HCT116 (cell line): ENCODE measurements around the gene DIAPH3.

Source experiments
- ATF3 ChIP-seq: IDR thresholded peaks from 2 replicates; pipeline ENCODE4 v1.6.1; 2012
- CTCF ChIP-seq, 3 experiments: fragments of 200-600 bp in 1 of 3; sonication (generic) in 1 of 3; IDR thresholded peaks in 2 of 3; conservative IDR thresholded peaks in 1 of 3; 2 replicates each; pipeline ENCODE4 v1.5.1; 2012 to 2017; ENCODE audit warnings: low read depth in 2 of 3, low read length in 2 of 3, antibody characterized with exemption in 1 of 3, borderline replicate concordance in 1 of 3, control low read depth in 1 of 3, mild to moderate bottlenecking in 1 of 3, mixed read lengths in 1 of 3, mixed run types in 1 of 3, moderate library complexity in 1 of 3; ENCODE audit not compliant: insufficient read depth in 1 of 3
- ELF1 ChIP-seq: IDR thresholded peaks from 2 replicates; pipeline ENCODE4 v1.6.1; 2012; ENCODE audit warnings: low read depth, borderline replicate concordance
- EZH2 ChIP-seq: fragments of 200-600 bp; sonication (generic); IDR thresholded peaks from 2 replicates; pipeline ENCODE4 v1.6.1; 2017; ENCODE audit warnings: antibody characterized with exemption, mixed run types
- EZH2phosphoT487 ChIP-seq: fragments of 200-600 bp; IDR thresholded peaks from 2 replicates; pipeline ENCODE4 v1.6.1; 2018; ENCODE audit warnings: antibody characterized with exemption, borderline replicate concordance
- POLR2A ChIP-seq: IDR thresholded peaks from 2 replicates; pipeline ENCODE4 v1.7.0; 2011; ENCODE audit warnings: borderline replicate concordance; ENCODE audit not compliant: insufficient read depth, insufficient read length; ENCODE audit errors: extremely low read depth
- POLR2AphosphoS5 ChIP-seq: IDR thresholded peaks from 2 replicates; pipeline ENCODE4 v1.6.1; 2011; ENCODE audit warnings: mild to moderate bottlenecking, low read depth, low read length, moderate library complexity
- SP1 ChIP-seq: IDR thresholded peaks from 2 replicates; pipeline ENCODE4 v1.6.1; 2012; ENCODE audit warnings: low read depth
- SRF ChIP-seq: IDR thresholded peaks from 2 replicates; pipeline ENCODE4 v1.6.1; 2012; ENCODE audit warnings: low read depth
- TCF7L2 ChIP-seq: IDR thresholded peaks from 2 replicates; pipeline ENCODE4 v1.7.0; 2011; ENCODE audit warnings: borderline replicate concordance, inconsistent platforms; ENCODE audit not compliant: insufficient read depth, insufficient read length; ENCODE audit errors: extremely low read depth
- ZBTB33 ChIP-seq: IDR thresholded peaks from 2 replicates; pipeline ENCODE4 v1.6.1; 2011; ENCODE audit warnings: mild to moderate bottlenecking, low read length, moderate library complexity; ENCODE audit not compliant: insufficient replicate concordance; ENCODE audit errors: extremely low read depth
- ZFX ChIP-seq: fragments of 450-650 bp; IDR thresholded peaks from 2 replicates; pipeline ENCODE4 v1.6.1; 2017

- TF ChIP-seq ZFX (no peak), CTCF (IDR thresholded peaks at IDR 0.05 in 2 of 3, conservative IDR thresholded peaks at IDR 0.05 in 1 of 3; ENCODE audit: borderline replicate concordance in 1 of 3, insufficient read depth in 1 of 3, low read depth in 2 of 3, low read length in 2 of 3) (no peak), ZBTB33 (no peak), TCF7L2 (no peak), POLR2A (no peak), EZH2phosphoT487 (no peak), SP1 (no peak), ATF3 (no peak), EZH2 (no peak), POLR2AphosphoS5 (no peak), ELF1 (no peak), SRF (no peak)
Observed at GRCh38 chr13:59658738-59659330, 504.9 kb downstream of the DIAPH3 start.
